Heart right ventricle (tissue), 16 donors: Measurements from ENCODE around the gene NAA20. TPM values are rescaled to one million over a fixed set of nuclear protein-coding genes. Genes with fewer than 3 reads are reported as not detected.

ENCODE experiments used
- ATAC-seq, 8 donors: fragments of 200-7000 bp; cut with Tn5 transposase; one replicate each; pipeline ENCODE4 v1.9.1; 2020; ENCODE audit warnings: mild to moderate bottlenecking in 8 of 8, moderate library complexity in 8 of 8, moderate number of reproducible peaks in 1 of 8
- DNase-seq, 2 donors: peaks; one replicate each; pipeline ENCODE4 v3.0.0-alpha.2; 2020
- H3K27ac ChIP-seq, 10 donors: fragments of 200-600 bp; sonication (generic) in 2 of 10; one replicate each; pipeline versions ENCODE4 v1.5.0 to v1.8.0; 2020 to 2022; ENCODE audit warnings: mild to moderate bottlenecking in 3 of 10
- H3K27me3 ChIP-seq, 7 donors: fragments of 200-600 bp; one replicate each; pipeline ENCODE4 v1.8.0; 2021 to 2022; ENCODE audit warnings: mild to moderate bottlenecking in 2 of 7
- H3K36me3 ChIP-seq, 9 donors: fragments of 200-600 bp; sonication (generic) in 1 of 9; one replicate each; pipeline versions ENCODE4 v1.5.0 to v1.8.0; 2020 to 2022; ENCODE audit warnings: mild to moderate bottlenecking in 2 of 9
- H3K4me1 ChIP-seq, 9 donors: fragments of 200-600 bp; sonication (generic) in 1 of 9; one replicate each; pipeline versions ENCODE4 v1.5.0 to v1.8.0; 2020 to 2022; ENCODE audit warnings: mild to moderate bottlenecking in 4 of 9
- H3K4me3 ChIP-seq, 10 donors: fragments of 200-600 bp; sonication (generic) in 2 of 10; one replicate each; pipeline versions ENCODE4 v1.5.0 to v1.8.0; 2020 to 2022; ENCODE audit warnings: mild to moderate bottlenecking in 7 of 10, moderate library complexity in 2 of 10
- H3K9me3 ChIP-seq, 11 donors: fragments of 200-600 bp in 10 of 11; sonication (generic) in 2 of 11; one replicate each; pipeline versions ENCODE4 v1.5.0 to v1.8.0; 2013 to 2022; ENCODE audit warnings: mild to moderate bottlenecking in 2 of 11, control low read depth in 1 of 11, moderate library complexity in 1 of 11
- CTCF ChIP-seq, 9 donors: fragments of 200-600 bp; sonication (generic) in 2 of 9; IDR thresholded peaks; one replicate each; pipeline versions ENCODE4 v1.5.0 to v1.8.0; 2021 to 2022; ENCODE audit warnings: antibody characterized with exemption in 9 of 9, mild to moderate bottlenecking in 5 of 9, moderate library complexity in 1 of 9
- WGBS, 2 donors: extraction: QIAGEN DNeasy Blood & Tissue Kit; methylation state at CpG; one replicate each; pipeline ENCODE4 v1.1.7; 2013; ENCODE audit warnings: inconsistent platforms in 1 of 2; 5-methylcytosine and 5-hydroxymethylcytosine counted together
- intact Hi-C, 10 donors: fragments of 100-400 bp; cut with DNase I; formaldehyde crosslinking; loops; one replicate each; pipeline versions ENCODE4 v1.11.1 to v1.14.2; 2022
- polyA plus RNA-seq, 2 donors: library from polyadenylated mRNA; stranded (reverse); fragments of 200-250 nt; gene quantifications; one replicate each; pipeline ENCODE4 v1.2.3, GENCODE V29; 2013
- total RNA-seq, 10 donors: library from RNA; stranded (reverse); fragmentation: NEBNext Ultra II Directional in 3 of 10; extraction: Animal tissue kit (Norgen Biotek cat#: 25700) in 3 of 10; gene quantifications; one replicate each; pipeline versions ENCODE4 v1.2.1 to v1.2.4, GENCODE V29; 2021 to 2023
- donor health status: Arrhythmogenic right ventricular cardiomyopathy.
- donor health status: ischemic (EF 13 %, LVEDD 7.1; RV severe dilation, severe dysfunction).
- donor health status: healthy with polysubstance abuse.
- donor health status: DM: no; HTN: yes; CAD: no.
- donor health status: DM: no; HTN: no; CAD: no.
- donor health status: ischemic (EF 25% LVEDD 6.9; RV normal size, moderate dysfunction).
- donor health status: ischemic (EF 25% LVEDD 5.7; RV mildly dilated, moderate dysfunction).
- donor health status: healthy.
- donor health status: DM: yes; HTN: yes; CAD: no.
- donor health status: Ischemic cardiomyopathy.
- donor health status: ischemic (EF 35%, LVEDD 5.7; RV mildly dilated, moderate dysfunction).
- donor health status: nonischemic (EF 11% LVEDD 7.7; RV severe dilation, severe dysfunction).
- donor health status: DM: yes; HTN: yes; CAD: no.
- donor health status: PGD.
- donor health status: ischemic (EF 29% LVEDD 5.4; RV normal size, mild dysfunction).
- donor health status: nonischemic (EF 23%, LVEDD 6.1; RV moderate dilation, normal function).

The NAA20 gene
- total and polyA plus RNA-seq, 12 donors = 53.7 to 98.1 (median 64.5) TPM

- no peak for DNase-seq
- H3K4me1 ChIP-seq = peaks cover 0 to 34% (median 7%) of the 10 kb centered on the region in 9 donors
- intact Hi-C loops = no loop called here
- H3K9me3 ChIP-seq = no peaks in the 10 kb centered on the region
- no peak overlapping the region for H3K4me3 ChIP-seq
- H3K27me3 ChIP-seq = no peaks in the 10 kb centered on the region
- peaks cover 0 to 80% (median 16%) of the 10 kb centered on the region in 9 donors for H3K36me3 ChIP-seq
- ATAC-seq = no peak
- no peak overlapping the region for H3K27ac ChIP-seq
- no peak for TF ChIP-seq CTCF (IDR thresholded peaks at IDR 0.05)
Observed at GRCh38 chr20:20024942-20025341, 7.8 kb downstream of the NAA20 start.

GRCh38 chr20:20027284-20027683 is 10.1 kb downstream of the NAA20 start:
- DNase-seq (no peak), ATAC-seq (no peak)
- WGBS, 2 donors = 92% methylated on average over 2 of the region's 2 CpGs
- Histone ChIP-seq H3K27ac (no peak overlapping the region), H3K36me3 (peaks cover 0 to 100% (median 31%) of the 10 kb centered on the region in 9 donors), H3K4me3 (no peak overlapping the region), H3K4me1 (peaks cover 0 to 11% (median 0%) of the 10 kb centered on the region in 9 donors), H3K27me3 (no peaks in the 10 kb centered on the region), H3K9me3 (no peaks in the 10 kb centered on the region)
- no peak for TF ChIP-seq CTCF (IDR thresholded peaks at IDR 0.05)
- intact Hi-C loops = no loop called here

DNA sequence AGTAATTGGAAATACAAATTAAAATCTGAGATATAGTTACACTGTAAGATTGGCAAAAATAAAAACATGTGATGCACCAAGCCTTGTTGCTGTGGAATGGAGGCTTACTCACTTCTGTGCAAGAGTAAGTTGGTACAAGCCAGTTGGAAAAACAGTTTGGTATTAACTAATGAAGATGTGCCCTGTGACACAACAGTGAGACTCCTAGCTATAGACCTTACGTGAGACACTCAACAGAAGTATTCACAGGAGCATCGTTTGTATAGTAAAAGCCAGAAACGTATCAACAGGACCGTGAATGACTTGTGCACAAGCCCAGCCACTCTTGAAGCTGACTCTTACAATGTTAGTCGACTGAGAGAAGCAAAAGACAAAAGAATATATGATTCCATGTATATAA is 14.6 kb downstream of the NAA20 start:
- no peak for TF ChIP-seq CTCF (IDR thresholded peaks at IDR 0.05)
- intact Hi-C loops = no loop called here
- WGBS, 2 donors = 84 to 87% methylated on average over 5 of the region's 5 CpGs

DNA sequence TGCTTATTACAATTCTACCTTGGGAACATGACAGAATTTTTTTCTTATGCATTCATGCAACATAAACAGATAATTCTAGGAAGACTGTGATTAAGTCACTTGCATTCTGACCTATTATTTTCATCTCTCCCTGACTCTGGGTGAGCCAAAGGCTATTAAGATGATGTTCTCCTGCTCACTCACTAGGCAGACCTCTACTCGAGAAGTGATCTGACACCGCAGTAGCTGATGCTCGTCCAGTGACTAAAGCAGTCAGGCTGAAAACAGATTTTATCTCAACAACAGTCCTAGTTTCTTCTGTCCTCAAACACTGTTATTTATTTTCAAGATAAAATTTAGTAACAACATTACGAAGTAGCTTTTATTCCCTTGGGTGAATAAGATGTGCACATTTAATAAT is 17.3 kb downstream of the NAA20 start:
- Histone ChIP-seq H3K4me1 (peaks cover 0 to 4% (median 0%) of the 10 kb centered on the region in 9 donors), H3K9me3 (no peaks in the 10 kb centered on the region), H3K27me3 (no peaks in the 10 kb centered on the region), H3K36me3 (peaks cover 0 to 100% (median 81%) of the 10 kb centered on the region in 9 donors), H3K4me3 (no peak overlapping the region), H3K27ac (no peak overlapping the region)
- 68 to 83% methylated on average over 4 of the region's 4 CpGs for WGBS, 2 donors
- ATAC-seq (no peak), DNase-seq (no peak)
- no peak for TF ChIP-seq CTCF (IDR thresholded peaks at IDR 0.05)
- intact Hi-C loops = no loop called here

More for the DNA sequence above, 14.6 kb downstream of the NAA20 start:
- Histone ChIP-seq H3K4me3 (no peak overlapping the region), H3K36me3 (peaks cover 0 to 100% (median 71%) of the 10 kb centered on the region in 9 donors), H3K27ac (no peak overlapping the region), H3K9me3 (no peaks in the 10 kb centered on the region), H3K4me1 (no peaks in the 10 kb centered on the region), H3K27me3 (no peaks in the 10 kb centered on the region)
- no peak for DNase-seq
- ATAC-seq = no peak
